WTC11 (cell line): Measurements from ENCODE around the gene GOLPH3. TPM values are rescaled to one million over a fixed set of nuclear protein-coding genes. Genes with fewer than 3 reads are reported as not detected.

Source experiments
- ATAC-seq: fragments of 200-7000 bp; cut with Tn5 transposase; 2 replicates; pipeline ENCODE4 v1.10.0; 2021; ENCODE audit warnings: mild to moderate bottlenecking, moderate library complexity
- CTCF ChIA-PET: fragments of 300-600 bp; sonication (Branson Sonifier 250); formaldehyde crosslinking; loops from one replicate; lab custom pipeline; 2021; ENCODE audit warnings: antibody characterized with exemption; lab: Charles Lee
- POLR2A ChIA-PET: fragments of 350-600 bp; sonication (Branson Sonifier 250); formaldehyde crosslinking; loops from one replicate; lab custom pipeline; 2021; ENCODE audit warnings: antibody characterized with exemption; lab: Charles Lee
- DNase-seq: peaks from one replicate; pipeline ENCODE4 v3.0.0; 2021; ENCODE audit warnings: low spot score
- H3K27ac Mint-ChIP-seq: 2 replicates; pipeline ENCODE4 v1.8.0; 2021; ENCODE audit warnings: mixed read lengths
- H3K27me3 Mint-ChIP-seq: 2 replicates; pipeline ENCODE4 v1.8.0; 2021; ENCODE audit warnings: low read depth, mild to moderate bottlenecking, moderate library complexity, mixed read lengths
- H3K36me3 Mint-ChIP-seq: 2 replicates; pipeline ENCODE4 v1.8.0; 2021; ENCODE audit warnings: mixed read lengths
- H3K4me1 Mint-ChIP-seq: 2 replicates; pipeline ENCODE4 v1.8.0; 2022; ENCODE audit warnings: mixed read lengths
- H3K4me3 Mint-ChIP-seq: 2 replicates; pipeline ENCODE4 v1.8.0; 2021; ENCODE audit warnings: mild to moderate bottlenecking, moderate library complexity, mixed read lengths
- H3K9me3 Mint-ChIP-seq: 2 replicates; pipeline ENCODE4 v1.8.0; 2021; ENCODE audit warnings: mixed read lengths
- ATF1 ChIP-seq: sonication (generic); formaldehyde crosslinking; IDR thresholded peaks from 2 replicates; pipeline ENCODE4 v1.8.1; 2023; ENCODE audit warnings: mild to moderate bottlenecking, moderate library complexity, missing genetic modification reagents
- CREM ChIP-seq: sonication (generic); formaldehyde crosslinking; IDR thresholded peaks from 2 replicates; pipeline ENCODE4 v1.8.1; 2022; ENCODE audit warnings: mild to moderate bottlenecking, missing genetic modification reagents, moderate library complexity
- EMX1 ChIP-seq: fragments of 250-450 bp; sonication (Bioruptor Pico); IDR thresholded peaks from 2 replicates; pipeline ENCODE4 v1.8.0; 2021; ENCODE audit warnings: mild to moderate bottlenecking
- ESRRA ChIP-seq: sonication (generic); formaldehyde crosslinking; IDR thresholded peaks from 2 replicates; pipeline ENCODE4 v1.8.1; 2022; ENCODE audit warnings: mild to moderate bottlenecking, missing genetic modification reagents, borderline replicate concordance
- FOXJ3 ChIP-seq: sonication (generic); formaldehyde crosslinking; IDR thresholded peaks from 2 replicates; pipeline ENCODE4 v1.9.0; 2021; ENCODE audit warnings: missing genetic modification reagents, mild to moderate bottlenecking, borderline replicate concordance
- GABPB1 ChIP-seq: sonication (generic); formaldehyde crosslinking; IDR thresholded peaks from 2 replicates; pipeline ENCODE4 v1.8.1; 2023; ENCODE audit warnings: mild to moderate bottlenecking, missing genetic modification reagents
- GRHL2 ChIP-seq: fragments of 250-450 bp; sonication (Bioruptor Pico); IDR thresholded peaks from 2 replicates; pipeline ENCODE4 v1.8.0; 2022; ENCODE audit warnings: mild to moderate bottlenecking, moderate library complexity; ENCODE audit not compliant: insufficient replicate concordance, severe bottlenecking
- HMGA2 ChIP-seq: fragments of 250-450 bp; sonication (Bioruptor Pico); IDR thresholded peaks from 2 replicates; pipeline ENCODE4 v1.4.0; 2021; ENCODE audit warnings: mild to moderate bottlenecking, moderate library complexity
- RORB ChIP-seq: fragments of 250-450 bp; sonication (Bioruptor Pico); IDR thresholded peaks from 2 replicates; pipeline ENCODE4 v1.9.0; 2021; ENCODE audit warnings: mild to moderate bottlenecking
- SMAD4 ChIP-seq: sonication (generic); formaldehyde crosslinking; IDR thresholded peaks from 2 replicates; pipeline ENCODE4 v1.8.0; 2022; ENCODE audit warnings: mild to moderate bottlenecking, missing genetic modification reagents
- TCF7 ChIP-seq: sonication (generic); formaldehyde crosslinking; IDR thresholded peaks from 2 replicates; pipeline ENCODE4 v1.8.0; 2022; ENCODE audit warnings: mild to moderate bottlenecking, low read depth, missing genetic modification reagents, moderate library complexity
- ZBTB21 ChIP-seq: sonication (generic); formaldehyde crosslinking; IDR thresholded peaks from 2 replicates; pipeline ENCODE4 v1.8.1; 2023; ENCODE audit warnings: mild to moderate bottlenecking, missing genetic modification reagents, borderline replicate concordance
- ZNF121 ChIP-seq: sonication (generic); formaldehyde crosslinking; IDR thresholded peaks from 2 replicates; pipeline ENCODE4 v1.8.0; 2023; ENCODE audit warnings: missing genetic modification reagents
- total RNA-seq: library from RNA; stranded (reverse); gene quantifications from 3 replicates; pipeline ENCODE4 v1.2.3, GENCODE V29; 2021
- TF ChIP-seq, protein P1 (sequence below): fragments of 250-450 bp; sonication (Bioruptor Pico); IDR thresholded peaks from 2 replicates; pipeline ENCODE4 v1.9.0; 2021; ENCODE audit warnings: mild to moderate bottlenecking
- TF ChIP-seq, protein P2 (sequence below): sonication (generic); formaldehyde crosslinking; IDR thresholded peaks from 2 replicates; pipeline ENCODE4 v1.8.0; 2022; ENCODE audit warnings: mild to moderate bottlenecking, missing genetic modification reagents
- TF ChIP-seq, protein P3 (sequence below): fragments of 250-450 bp; sonication (Bioruptor Pico); IDR thresholded peaks from 2 replicates; pipeline ENCODE4 v1.9.0; 2021; ENCODE audit warnings: moderate library complexity, mild to moderate bottlenecking, inconsistent platforms, borderline replicate concordance
- TF ChIP-seq, protein P4 (sequence below): sonication (generic); formaldehyde crosslinking; IDR thresholded peaks from 2 replicates; pipeline ENCODE4 v1.8.0; 2022; ENCODE audit warnings: missing genetic modification reagents
- TF ChIP-seq, protein P5 (sequence below): sonication (generic); formaldehyde crosslinking; IDR thresholded peaks from 2 replicates; pipeline ENCODE4 v1.8.1; 2022; ENCODE audit warnings: missing genetic modification reagents, borderline replicate concordance

GOLPH3 gene
- total RNA-seq, 1 experiment from 2014 or later = 101 TPM

DNA sequence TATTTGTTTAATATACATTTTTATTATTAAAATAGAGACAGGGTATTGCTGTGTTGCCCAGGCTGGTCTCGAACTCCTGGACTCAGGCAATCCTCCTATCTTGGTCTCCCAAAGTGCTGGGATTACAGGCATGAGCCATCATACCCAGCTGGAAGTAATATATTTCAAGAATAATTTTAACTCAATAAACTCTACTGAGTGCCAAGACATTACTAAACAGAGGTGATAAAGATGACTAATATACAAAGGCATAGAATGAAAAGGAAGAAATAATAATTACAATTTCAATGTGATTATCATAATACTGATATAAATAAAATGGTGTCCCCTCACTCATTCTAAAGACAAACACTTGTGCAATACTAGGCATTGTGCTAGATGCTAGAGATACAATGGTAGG lies 13.9 kb downstream of the GOLPH3 start (continued):
- TF ChIP-seq ESRRA (CRISPR knock-in tag) (no peak), RORB (no peak), SMAD4 (CRISPR knock-in tag) (no peak)
- TF ChIP-seq, protein P1, sequence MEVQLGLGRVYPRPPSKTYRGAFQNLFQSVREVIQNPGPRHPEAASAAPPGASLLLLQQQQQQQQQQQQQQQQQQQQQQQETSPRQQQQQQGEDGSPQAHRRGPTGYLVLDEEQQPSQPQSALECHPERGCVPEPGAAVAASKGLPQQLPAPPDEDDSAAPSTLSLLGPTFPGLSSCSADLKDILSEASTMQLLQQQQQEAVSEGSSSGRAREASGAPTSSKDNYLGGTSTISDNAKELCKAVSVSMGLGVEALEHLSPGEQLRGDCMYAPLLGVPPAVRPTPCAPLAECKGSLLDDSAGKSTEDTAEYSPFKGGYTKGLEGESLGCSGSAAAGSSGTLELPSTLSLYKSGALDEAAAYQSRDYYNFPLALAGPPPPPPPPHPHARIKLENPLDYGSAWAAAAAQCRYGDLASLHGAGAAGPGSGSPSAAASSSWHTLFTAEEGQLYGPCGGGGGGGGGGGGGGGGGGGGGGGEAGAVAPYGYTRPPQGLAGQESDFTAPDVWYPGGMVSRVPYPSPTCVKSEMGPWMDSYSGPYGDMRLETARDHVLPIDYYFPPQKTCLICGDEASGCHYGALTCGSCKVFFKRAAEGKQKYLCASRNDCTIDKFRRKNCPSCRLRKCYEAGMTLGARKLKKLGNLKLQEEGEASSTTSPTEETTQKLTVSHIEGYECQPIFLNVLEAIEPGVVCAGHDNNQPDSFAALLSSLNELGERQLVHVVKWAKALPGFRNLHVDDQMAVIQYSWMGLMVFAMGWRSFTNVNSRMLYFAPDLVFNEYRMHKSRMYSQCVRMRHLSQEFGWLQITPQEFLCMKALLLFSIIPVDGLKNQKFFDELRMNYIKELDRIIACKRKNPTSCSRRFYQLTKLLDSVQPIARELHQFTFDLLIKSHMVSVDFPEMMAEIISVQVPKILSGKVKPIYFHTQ = no peak

DNA sequence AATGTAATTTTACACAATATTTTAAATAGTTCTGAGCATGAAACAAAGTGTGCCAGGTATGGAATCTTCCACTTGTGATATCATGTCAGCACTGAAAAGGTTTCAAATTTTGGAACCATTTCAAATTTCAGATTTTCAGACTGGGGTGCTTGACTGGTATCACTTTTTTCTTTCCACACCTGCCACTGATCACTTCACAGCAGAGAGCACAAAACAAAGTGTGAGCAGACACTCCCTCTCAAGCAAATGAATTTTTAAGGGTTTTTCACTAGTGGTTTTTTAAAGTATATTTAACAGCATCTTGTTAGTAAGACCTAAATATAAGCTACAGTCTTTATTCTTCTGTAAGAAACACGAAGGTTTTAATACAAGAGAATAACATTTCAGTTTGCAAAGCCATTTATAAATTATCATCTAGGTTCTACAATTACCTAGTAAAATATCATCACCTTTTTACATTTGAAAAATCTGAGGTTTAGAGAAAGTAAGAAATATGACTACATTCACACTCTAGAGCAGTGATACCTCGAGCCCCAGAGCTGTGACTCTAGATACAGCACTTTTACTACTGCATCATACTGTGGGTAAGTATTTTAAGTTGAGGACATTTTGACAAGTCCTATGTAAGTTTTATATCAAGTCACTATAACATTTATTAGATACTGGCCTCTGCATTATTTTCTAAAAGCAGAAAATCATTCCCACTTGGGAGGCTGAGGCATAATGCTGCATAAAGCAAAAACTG lies 14.6 kb downstream of the GOLPH3 start:
- no peak for TF ChIP-seq GRHL2
- TF ChIP-seq, protein P2, sequence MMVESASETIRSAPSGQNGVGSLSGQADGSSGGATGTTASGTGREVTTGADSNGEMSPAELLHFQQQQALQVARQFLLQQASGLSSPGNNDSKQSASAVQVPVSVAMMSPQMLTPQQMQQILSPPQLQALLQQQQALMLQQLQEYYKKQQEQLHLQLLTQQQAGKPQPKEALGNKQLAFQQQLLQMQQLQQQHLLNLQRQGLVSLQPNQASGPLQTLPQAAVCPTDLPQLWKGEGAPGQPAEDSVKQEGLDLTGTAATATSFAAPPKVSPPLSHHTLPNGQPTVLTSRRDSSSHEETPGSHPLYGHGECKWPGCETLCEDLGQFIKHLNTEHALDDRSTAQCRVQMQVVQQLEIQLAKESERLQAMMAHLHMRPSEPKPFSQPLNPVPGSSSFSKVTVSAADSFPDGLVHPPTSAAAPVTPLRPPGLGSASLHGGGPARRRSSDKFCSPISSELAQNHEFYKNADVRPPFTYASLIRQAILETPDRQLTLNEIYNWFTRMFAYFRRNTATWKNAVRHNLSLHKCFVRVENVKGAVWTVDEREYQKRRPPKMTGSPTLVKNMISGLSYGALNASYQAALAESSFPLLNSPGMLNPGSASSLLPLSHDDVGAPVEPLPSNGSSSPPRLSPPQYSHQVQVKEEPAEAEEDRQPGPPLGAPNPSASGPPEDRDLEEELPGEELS (CRISPR knock-in tag) = no peak
- TF ChIP-seq, protein P3, sequence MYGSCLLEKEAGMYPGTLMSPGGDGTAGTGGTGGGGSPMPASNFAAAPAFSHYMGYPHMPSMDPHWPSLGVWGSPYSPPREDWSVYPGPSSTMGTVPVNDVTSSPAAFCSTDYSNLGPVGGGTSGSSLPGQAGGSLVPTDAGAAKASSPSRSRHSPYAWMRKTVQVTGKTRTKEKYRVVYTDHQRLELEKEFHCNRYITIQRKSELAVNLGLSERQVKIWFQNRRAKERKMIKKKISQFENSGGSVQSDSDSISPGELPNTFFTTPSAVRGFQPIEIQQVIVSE (CRISPR knock-in tag) = no peak
- TF ChIP-seq ZBTB21 = no peak
- TF ChIP-seq TCF7 (CRISPR knock-in tag) = no peak
- TF ChIP-seq CREM = no peak
- TF ChIP-seq GABPB1 = no peak
- TF ChIP-seq ATF1 (CRISPR knock-in tag) = no peak
- TF ChIP-seq ZNF121 (CRISPR knock-in tag) = no peak
- TF ChIP-seq FOXJ3 (CRISPR knock-in tag) = no peak
- TF ChIP-seq HMGA2 = no peak
- TF ChIP-seq EMX1 (CRISPR knock-in tag) = no peak
- TF ChIP-seq, protein P4, sequence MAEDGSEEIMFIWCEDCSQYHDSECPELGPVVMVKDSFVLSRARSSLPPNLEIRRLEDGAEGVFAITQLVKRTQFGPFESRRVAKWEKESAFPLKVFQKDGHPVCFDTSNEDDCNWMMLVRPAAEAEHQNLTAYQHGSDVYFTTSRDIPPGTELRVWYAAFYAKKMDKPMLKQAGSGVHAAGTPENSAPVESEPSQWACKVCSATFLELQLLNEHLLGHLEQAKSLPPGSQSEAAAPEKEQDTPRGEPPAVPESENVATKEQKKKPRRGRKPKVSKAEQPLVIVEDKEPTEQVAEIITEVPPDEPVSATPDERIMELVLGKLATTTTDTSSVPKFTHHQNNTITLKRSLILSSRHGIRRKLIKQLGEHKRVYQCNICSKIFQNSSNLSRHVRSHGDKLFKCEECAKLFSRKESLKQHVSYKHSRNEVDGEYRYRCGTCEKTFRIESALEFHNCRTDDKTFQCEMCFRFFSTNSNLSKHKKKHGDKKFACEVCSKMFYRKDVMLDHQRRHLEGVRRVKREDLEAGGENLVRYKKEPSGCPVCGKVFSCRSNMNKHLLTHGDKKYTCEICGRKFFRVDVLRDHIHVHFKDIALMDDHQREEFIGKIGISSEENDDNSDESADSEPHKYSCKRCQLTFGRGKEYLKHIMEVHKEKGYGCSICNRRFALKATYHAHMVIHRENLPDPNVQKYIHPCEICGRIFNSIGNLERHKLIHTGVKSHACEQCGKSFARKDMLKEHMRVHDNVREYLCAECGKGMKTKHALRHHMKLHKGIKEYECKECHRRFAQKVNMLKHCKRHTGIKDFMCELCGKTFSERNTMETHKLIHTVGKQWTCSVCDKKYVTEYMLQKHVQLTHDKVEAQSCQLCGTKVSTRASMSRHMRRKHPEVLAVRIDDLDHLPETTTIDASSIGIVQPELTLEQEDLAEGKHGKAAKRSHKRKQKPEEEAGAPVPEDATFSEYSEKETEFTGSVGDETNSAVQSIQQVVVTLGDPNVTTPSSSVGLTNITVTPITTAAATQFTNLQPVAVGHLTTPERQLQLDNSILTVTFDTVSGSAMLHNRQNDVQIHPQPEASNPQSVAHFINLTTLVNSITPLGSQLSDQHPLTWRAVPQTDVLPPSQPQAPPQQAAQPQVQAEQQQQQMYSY = no peak
- TF ChIP-seq, protein P5, sequence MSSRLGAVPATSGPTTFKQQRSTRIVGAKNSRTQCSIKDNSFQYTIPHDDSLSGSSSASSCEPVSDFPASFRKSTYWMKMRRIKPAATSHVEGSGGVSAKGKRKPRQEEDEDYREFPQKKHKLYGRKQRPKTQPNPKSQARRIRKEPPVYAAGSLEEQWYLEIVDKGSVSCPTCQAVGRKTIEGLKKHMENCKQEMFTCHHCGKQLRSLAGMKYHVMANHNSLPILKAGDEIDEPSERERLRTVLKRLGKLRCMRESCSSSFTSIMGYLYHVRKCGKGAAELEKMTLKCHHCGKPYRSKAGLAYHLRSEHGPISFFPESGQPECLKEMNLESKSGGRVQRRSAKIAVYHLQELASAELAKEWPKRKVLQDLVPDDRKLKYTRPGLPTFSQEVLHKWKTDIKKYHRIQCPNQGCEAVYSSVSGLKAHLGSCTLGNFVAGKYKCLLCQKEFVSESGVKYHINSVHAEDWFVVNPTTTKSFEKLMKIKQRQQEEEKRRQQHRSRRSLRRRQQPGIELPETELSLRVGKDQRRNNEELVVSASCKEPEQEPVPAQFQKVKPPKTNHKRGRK (CRISPR knock-in tag) = no peak
- no peaks in the 10 kb centered on the region; the same call in 1 of the 2 replicates for H3K4me1 Mint-ChIP-seq

More for the DNA sequence above, 14.6 kb downstream of the GOLPH3 start:
- no peaks in the 10 kb centered on the region for H3K9me3 Mint-ChIP-seq
- ATAC-seq (no peak), DNase-seq (no peak)
- no peaks in the 10 kb centered on the region for H3K27me3 Mint-ChIP-seq
- peaks cover 12% of the 10 kb centered on the region for H3K36me3 Mint-ChIP-seq
- H3K27ac Mint-ChIP-seq = no peak overlapping the region
- CTCF ChIA-PET = no interaction called here
- POLR2A ChIA-PET = no interaction called here
- no peak overlapping the region for H3K4me3 Mint-ChIP-seq
